BLaER1 (cell line): ENCODE measurements around the gene ZNF667.

Source experiments
- H3K27ac ChIP-seq: shearing (Covaris generic); formaldehyde crosslinking; 2 replicates; pipeline ENCODE4 v1.8.1; 2022
- H3K27me3 ChIP-seq: shearing (Covaris generic); formaldehyde crosslinking; 2 replicates; pipeline ENCODE4 v1.8.1; 2022
- H3K36me3 ChIP-seq: shearing (Covaris generic); formaldehyde crosslinking; 2 replicates; pipeline ENCODE4 v1.8.1; 2022
- H3K4me1 ChIP-seq: shearing (Covaris generic); formaldehyde crosslinking; 2 replicates; pipeline ENCODE4 v1.8.1; 2022
- H3K4me2 ChIP-seq: shearing (Covaris generic); formaldehyde crosslinking; 2 replicates; pipeline ENCODE4 v1.8.1; 2022
- H3K4me3 ChIP-seq: shearing (Covaris generic); formaldehyde crosslinking; 2 replicates; pipeline ENCODE4 v1.8.1; 2022
- H3K9ac ChIP-seq: shearing (Covaris generic); formaldehyde crosslinking; 2 replicates; pipeline ENCODE4 v1.8.1; 2022
- H3K9me3 ChIP-seq: shearing (Covaris generic); formaldehyde crosslinking; 2 replicates; pipeline ENCODE4 v1.8.1; 2022
- H4K20me1 ChIP-seq: shearing (Covaris generic); formaldehyde crosslinking; 2 replicates; pipeline ENCODE4 v1.8.1; 2022
- Cebpa-rat ChIP-seq: shearing (Covaris generic); IDR thresholded peaks from 2 replicates; pipeline ENCODE4 v1.8.1; 2022

The ZNF667 gene

GRCh38 chr19:56476651-56477428 lies at the start of gene ZNF667:
Gene ZNF667 (minus strand): TSS chr19:56477345. CDS start chr19:56462370, 14,975 bp downstream.
- H4K20me1 ChIP-seq = no peaks in the 10 kb centered on the region
- H3K4me1 ChIP-seq = no peaks in the 10 kb centered on the region
- H3K36me3 ChIP-seq = no peaks in the 10 kb centered on the region
- TF ChIP-seq Cebpa-rat = no peak
- H3K4me3 ChIP-seq = 0 out of 2 replicates have a peak within 1 kb of the TSS, but pooled peaks have one; percentile 5
- no peak within 1 kb of the TSS for H3K4me2 ChIP-seq
- H3K27me3 ChIP-seq = no peaks in the 10 kb centered on the region
- no peak within 1 kb of the TSS for H3K27ac ChIP-seq
- H3K9ac ChIP-seq = no peak within 1 kb of the TSS
- peaks cover 68% of the 10 kb centered on the region for H3K9me3 ChIP-seq

- H4K20me1 ChIP-seq = no peaks in the 10 kb centered on the region
- H3K9ac ChIP-seq = no peak overlapping the region
- H3K4me2 ChIP-seq = no peak overlapping the region
- no peak for TF ChIP-seq Cebpa-rat
- H3K4me1 ChIP-seq = no peaks in the 10 kb centered on the region
- peaks cover 56% of the 10 kb centered on the region for H3K36me3 ChIP-seq
- H3K27me3 ChIP-seq = no peaks in the 10 kb centered on the region
- H3K27ac ChIP-seq = no peak overlapping the region
- no peak overlapping the region for H3K4me3 ChIP-seq
- H3K9me3 ChIP-seq = peaks cover 100% of the 10 kb centered on the region
These were observed 48.2 kb upstream of the ZNF667 start for GRCh38 chr19:56525214-56525860.

DNA sequence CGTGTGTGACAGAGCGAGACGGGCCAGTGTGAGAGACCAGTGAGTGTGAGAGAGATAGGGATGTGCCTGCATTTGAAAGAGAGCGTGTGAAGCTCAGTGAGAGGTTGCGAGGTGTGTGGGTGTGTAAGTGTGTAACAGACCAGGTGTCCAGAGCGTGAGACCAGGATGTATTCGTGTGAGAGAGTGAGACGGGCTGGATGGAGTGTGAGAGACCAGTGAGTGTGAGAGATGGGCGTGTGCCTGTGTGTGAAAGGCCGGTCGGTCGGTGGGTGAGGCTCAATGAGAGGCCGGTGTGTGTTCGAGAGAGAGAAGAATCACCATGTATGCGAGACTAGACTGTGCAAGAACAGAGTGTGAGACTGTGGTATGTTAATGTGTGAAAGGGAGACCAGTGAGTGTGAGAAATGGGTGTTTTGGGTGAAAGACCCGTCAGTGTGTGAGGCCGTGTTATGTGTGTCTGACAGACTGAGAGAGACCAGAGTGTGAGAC lies 31.2 kb upstream of the ZNF667 start:
- no peaks in the 10 kb centered on the region for H3K27me3 ChIP-seq
- peak overlapping the region; percentile 97 for H3K27ac ChIP-seq
- no peaks in the 10 kb centered on the region for H4K20me1 ChIP-seq
- peaks cover 33% of the 10 kb centered on the region for H3K9me3 ChIP-seq
- TF ChIP-seq Cebpa-rat = no peak
- peaks cover 11% of the 10 kb centered on the region for H3K4me1 ChIP-seq
- H3K4me3 ChIP-seq = peak overlapping the region; percentile 77
- peaks cover 7% of the 10 kb centered on the region; the same call in 1 of the 2 replicates for H3K36me3 ChIP-seq
- peak overlapping the region; percentile 97 for H3K9ac ChIP-seq
- peak overlapping the region; percentile 85 for H3K4me2 ChIP-seq

GRCh38 chr19:56507446-56508289 lies 30.5 kb upstream of the ZNF667 start, which contains the start of gene ZNF471:
Gene ZNF471 (plus strand): TSS chr19:56507855. CDS start chr19:56511572, 3,717 bp downstream.
- Histone ChIP-seq H3K9ac (peak within 1 kb of the TSS; percentile 97), H3K4me1 (peaks cover 11% of the 10 kb centered on the region), H3K4me2 (peak within 1 kb of the TSS; percentile 85), H3K4me3 (peak within 1 kb of the TSS; percentile 77), H4K20me1 (no peaks in the 10 kb centered on the region), H3K27ac (peak within 1 kb of the TSS; percentile 97), H3K27me3 (no peaks in the 10 kb centered on the region), H3K36me3 (peaks cover 1% of the 10 kb centered on the region; the same call in 1 of the 2 replicates), H3K9me3 (peaks cover 37% of the 10 kb centered on the region)
- no peak for TF ChIP-seq Cebpa-rat

- Histone ChIP-seq H3K9me3 (peaks cover 30% of the 10 kb centered on the region), H3K36me3 (no peaks in the 10 kb centered on the region), H3K4me3 (no peak overlapping the region), H3K9ac (no peak overlapping the region), H3K4me2 (no peak overlapping the region), H3K27me3 (no peaks in the 10 kb centered on the region), H3K27ac (no peak overlapping the region), H3K4me1 (peaks cover 11% of the 10 kb centered on the region), H4K20me1 (no peaks in the 10 kb centered on the region)
- no peak for TF ChIP-seq Cebpa-rat
These were observed 27.4 kb upstream of the ZNF667 start for GRCh38 chr19:56504581-56504980.

- no peak overlapping the region for H3K9ac ChIP-seq
- H3K4me1 ChIP-seq = no peaks in the 10 kb centered on the region
- H3K4me2 ChIP-seq = no peak overlapping the region
- H3K36me3 ChIP-seq = no peaks in the 10 kb centered on the region
- H3K27ac ChIP-seq = no peak overlapping the region
- no peak overlapping the region for H3K4me3 ChIP-seq
- H4K20me1 ChIP-seq = no peaks in the 10 kb centered on the region
- no peaks in the 10 kb centered on the region for H3K27me3 ChIP-seq
- TF ChIP-seq Cebpa-rat = no peak
- peaks cover 28% of the 10 kb centered on the region; the same call in 1 of the 2 replicates for H3K9me3 ChIP-seq
These were observed 14.3 kb upstream of the ZNF667 start for GRCh38 chr19:56491399-56491798.

DNA sequence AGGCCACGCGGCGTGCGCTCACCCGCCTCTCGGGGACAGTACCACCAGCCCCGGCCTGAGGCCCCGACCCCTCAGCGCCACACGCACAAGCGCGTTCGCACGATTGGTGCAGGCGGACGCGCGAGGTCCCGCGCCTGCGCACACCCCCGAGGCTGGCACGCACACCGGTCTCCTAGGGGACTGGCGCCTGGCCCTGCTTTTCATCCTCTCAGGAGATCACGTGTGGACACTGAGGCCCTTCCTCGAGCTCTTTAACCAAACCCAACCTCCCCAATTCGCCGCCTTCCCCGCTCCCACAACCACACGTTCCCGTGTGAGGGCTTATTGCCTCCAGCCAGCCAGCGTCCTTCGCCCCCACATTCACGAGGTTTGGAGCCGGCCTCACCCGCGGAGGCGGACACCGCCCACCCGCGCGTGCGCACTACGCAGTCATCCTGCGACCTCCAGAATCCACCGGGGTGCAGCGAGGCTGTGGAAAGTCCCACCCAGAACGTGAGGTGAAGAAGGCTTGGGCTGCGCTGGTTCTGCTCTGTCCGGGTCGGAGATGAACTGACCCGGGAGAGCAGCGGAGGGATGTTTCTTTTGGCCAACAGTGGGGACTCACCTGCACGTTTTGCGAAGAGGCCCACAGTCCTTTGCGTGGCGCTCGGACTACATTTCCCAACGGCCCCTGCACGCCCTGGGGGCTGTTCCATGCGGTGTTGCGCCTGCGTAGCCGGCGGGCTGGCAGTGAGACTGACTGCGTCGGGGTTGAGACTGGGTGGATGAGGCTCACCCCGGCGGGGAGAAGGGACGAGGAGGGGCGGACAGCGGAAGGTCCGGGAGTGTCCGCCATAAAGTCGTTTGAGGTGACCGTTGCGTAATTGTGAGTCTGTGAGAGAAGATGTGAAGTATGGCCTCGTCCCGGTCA lies 539 bp upstream of the ZNF667 start:
- Histone ChIP-seq H3K4me2 (no peak overlapping the region), H3K36me3 (no peaks in the 10 kb centered on the region), H4K20me1 (no peaks in the 10 kb centered on the region), H3K4me1 (no peaks in the 10 kb centered on the region), H3K4me3 (0 out of 2 replicates have a peak overlapping the region, but pooled peaks have one; percentile 5), H3K27ac (no peak overlapping the region), H3K9ac (no peak overlapping the region), H3K27me3 (no peaks in the 10 kb centered on the region), H3K9me3 (peaks cover 70% of the 10 kb centered on the region)
- TF ChIP-seq Cebpa-rat = no peak

DNA sequence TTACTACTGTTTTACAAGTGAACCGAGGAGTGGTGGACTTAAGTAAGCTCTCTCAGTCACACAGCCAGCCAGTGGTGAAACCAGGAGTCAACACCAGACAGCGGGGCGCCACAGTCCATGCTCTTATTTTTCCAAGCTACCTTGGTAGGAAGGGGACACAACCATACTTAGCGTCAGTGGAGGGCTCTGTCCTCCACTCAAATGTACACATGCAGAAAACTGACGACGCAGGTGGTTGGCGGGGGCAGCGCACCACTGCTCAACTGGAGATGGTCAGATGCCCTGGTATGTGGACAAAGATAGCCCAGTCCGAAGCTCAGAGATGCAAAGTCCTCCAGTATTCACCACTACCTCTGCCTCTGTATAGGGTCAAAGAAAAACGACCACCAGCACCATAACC lies 1.1 kb downstream of the ZNF667 start:
- no peak overlapping the region for H3K4me3 ChIP-seq
- no peaks in the 10 kb centered on the region for H3K36me3 ChIP-seq
- no peak for TF ChIP-seq Cebpa-rat
- no peaks in the 10 kb centered on the region for H3K4me1 ChIP-seq
- H3K4me2 ChIP-seq = no peak overlapping the region
- no peak overlapping the region for H3K9ac ChIP-seq
- no peaks in the 10 kb centered on the region for H3K27me3 ChIP-seq
- no peaks in the 10 kb centered on the region for H4K20me1 ChIP-seq
- peaks cover 73% of the 10 kb centered on the region for H3K9me3 ChIP-seq
- no peak overlapping the region for H3K27ac ChIP-seq
